ENCODE measurements around the gene CHCHD10.

CHCHD10 gene

GRCh38 chr22:23763954-23764353, 3.8 kb downstream of the CHCHD10 start:
- H3K9ac ChIP-seq, result no peak overlapping the region
- H3K36me3 ChIP-seq (ENCODE audit: control insufficient read depth, insufficient read depth, low read length), result no peaks in the 10 kb centered on the region
- peaks cover under 1% of the 10 kb centered on the region for H3K79me2 ChIP-seq
- no peak overlapping the region for H3K27ac ChIP-seq
- no peaks in the 10 kb centered on the region for H3K9me3 ChIP-seq (ENCODE audit: control insufficient read depth, low read length)
- no peak overlapping the region for H3K4me2 ChIP-seq (ENCODE audit: low read length)
- H3K4me1 ChIP-seq, result no peaks in the 10 kb centered on the region
- no peak overlapping the region for H3K4me3 ChIP-seq (ENCODE audit: low read depth, low read length)
- no peaks in the 10 kb centered on the region for H3K27me3 ChIP-seq (ENCODE audit: control insufficient read depth, insufficient read depth, low read length)
- H2AFZ ChIP-seq, result no peak overlapping the region
- TF ChIP-seq CTCF (IDR thresholded peaks at IDR 0.05), result no peak

- Histone ChIP-seq H3K9me3 (ENCODE audit: control insufficient read depth, low read length) (no peaks in the 10 kb centered on the region), H3K4me2 (ENCODE audit: low read length) (no peak overlapping the region), H3K79me2 (no peaks in the 10 kb centered on the region), H3K9ac (no peak overlapping the region), H3K27me3 (ENCODE audit: control insufficient read depth, insufficient read depth, low read length) (no peaks in the 10 kb centered on the region), H2AFZ (no peak overlapping the region), H3K36me3 (ENCODE audit: control insufficient read depth, insufficient read depth, low read length) (no peaks in the 10 kb centered on the region), H3K4me1 (no peaks in the 10 kb centered on the region), H3K27ac (no peak overlapping the region), H3K4me3 (ENCODE audit: low read depth, low read length) (no peak overlapping the region)
- TF ChIP-seq CTCF (IDR thresholded peaks at IDR 0.05), result no peak
Observed at GRCh38 chr22:23763579-23763945, 4.2 kb downstream of the CHCHD10 start.

- no peak within 1 kb of the TSS for H3K4me3 ChIP-seq (ENCODE audit: low read depth, low read length)
- H3K36me3 ChIP-seq (ENCODE audit: control insufficient read depth, insufficient read depth, low read length), result no peaks in the 10 kb centered on the region
- H3K79me2 ChIP-seq, result no peaks in the 10 kb centered on the region
- H3K4me2 ChIP-seq (ENCODE audit: low read length), result no peak within 1 kb of the TSS
- no peak within 1 kb of the TSS for H3K27ac ChIP-seq
- H3K9me3 ChIP-seq (ENCODE audit: control insufficient read depth, low read length), result no peaks in the 10 kb centered on the region
- H3K27me3 ChIP-seq (ENCODE audit: control insufficient read depth, insufficient read depth, low read length), result no peaks in the 10 kb centered on the region
- no peak within 1 kb of the TSS for H3K9ac ChIP-seq
- H2AFZ ChIP-seq, result no peak within 1 kb of the TSS
- no peak for TF ChIP-seq CTCF (IDR thresholded peaks at IDR 0.05)
- no peaks in the 10 kb centered on the region for H3K4me1 ChIP-seq
Observed at GRCh38 chr22:23762842-23763578, 4.8 kb downstream of the CHCHD10 start, which contains the start of gene C22orf15. TSS of gene C22orf15 (plus strand) at chr22:23762990. CDS start at chr22:23763307, 317 bp downstream.

- Histone ChIP-seq H3K4me2 (ENCODE audit: low read length) (no peak overlapping the region), H3K4me3 (ENCODE audit: low read depth, low read length) (no peak overlapping the region), H3K27me3 (ENCODE audit: control insufficient read depth, insufficient read depth, low read length) (no peaks in the 10 kb centered on the region), H3K4me1 (no peaks in the 10 kb centered on the region), H3K9me3 (ENCODE audit: control insufficient read depth, low read length) (no peaks in the 10 kb centered on the region), H3K36me3 (ENCODE audit: control insufficient read depth, insufficient read depth, low read length) (no peaks in the 10 kb centered on the region), H3K79me2 (no peaks in the 10 kb centered on the region), H2AFZ (no peak overlapping the region), H3K27ac (no peak overlapping the region), H3K9ac (no peak overlapping the region)
- TF ChIP-seq CTCF (IDR thresholded peaks at IDR 0.05), result no peak
Observed at GRCh38 chr22:23760056-23760455, 7.7 kb downstream of the CHCHD10 start.

GRCh38 chr22:23759566-23759965, 8.2 kb downstream of the CHCHD10 start:
- H3K9ac ChIP-seq, result no peak overlapping the region
- H3K27me3 ChIP-seq (ENCODE audit: control insufficient read depth, insufficient read depth, low read length), result no peaks in the 10 kb centered on the region
- H3K27ac ChIP-seq, result no peak overlapping the region
- no peak overlapping the region for H2AFZ ChIP-seq
- H3K4me2 ChIP-seq (ENCODE audit: low read length), result no peak overlapping the region
- TF ChIP-seq CTCF (IDR thresholded peaks at IDR 0.05), result no peak
- no peaks in the 10 kb centered on the region for H3K79me2 ChIP-seq
- H3K9me3 ChIP-seq (ENCODE audit: control insufficient read depth, low read length), result no peaks in the 10 kb centered on the region
- no peak overlapping the region for H3K4me3 ChIP-seq (ENCODE audit: low read depth, low read length)
- no peaks in the 10 kb centered on the region for H3K36me3 ChIP-seq (ENCODE audit: control insufficient read depth, insufficient read depth, low read length)
- H3K4me1 ChIP-seq, result no peaks in the 10 kb centered on the region

Data from parathyroid adenoma (tissue), 2 donors.